ENCODE results near the gene KRT35.

DNA sequence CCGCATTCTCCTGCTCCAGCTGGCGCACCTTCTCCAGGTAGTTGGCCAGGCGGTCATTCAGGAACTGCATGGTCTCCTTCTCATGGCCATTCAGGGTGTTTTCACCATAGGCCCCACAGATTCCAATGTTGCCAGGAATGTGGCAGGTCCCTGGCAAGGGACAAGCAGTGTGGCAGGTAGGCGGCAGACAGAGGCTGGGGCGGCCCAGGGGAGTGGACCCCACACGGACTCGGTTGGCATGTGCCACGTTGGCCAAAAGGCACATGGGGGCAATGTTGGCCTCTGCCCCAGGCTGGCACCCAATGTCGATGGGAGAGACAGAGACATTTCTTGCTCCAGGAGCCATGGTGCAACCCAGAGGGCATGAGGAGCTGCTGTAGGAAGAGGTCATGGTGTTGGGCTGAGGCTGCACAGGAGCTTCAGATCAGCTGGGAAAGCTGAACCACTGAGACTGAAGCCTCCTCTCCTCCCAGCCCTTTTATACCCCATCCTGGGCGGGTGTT lies 40.4 kb downstream of the KRT35 start, which contains the start of gene KRT38:
- TF ChIP-seq, protein P1, sequence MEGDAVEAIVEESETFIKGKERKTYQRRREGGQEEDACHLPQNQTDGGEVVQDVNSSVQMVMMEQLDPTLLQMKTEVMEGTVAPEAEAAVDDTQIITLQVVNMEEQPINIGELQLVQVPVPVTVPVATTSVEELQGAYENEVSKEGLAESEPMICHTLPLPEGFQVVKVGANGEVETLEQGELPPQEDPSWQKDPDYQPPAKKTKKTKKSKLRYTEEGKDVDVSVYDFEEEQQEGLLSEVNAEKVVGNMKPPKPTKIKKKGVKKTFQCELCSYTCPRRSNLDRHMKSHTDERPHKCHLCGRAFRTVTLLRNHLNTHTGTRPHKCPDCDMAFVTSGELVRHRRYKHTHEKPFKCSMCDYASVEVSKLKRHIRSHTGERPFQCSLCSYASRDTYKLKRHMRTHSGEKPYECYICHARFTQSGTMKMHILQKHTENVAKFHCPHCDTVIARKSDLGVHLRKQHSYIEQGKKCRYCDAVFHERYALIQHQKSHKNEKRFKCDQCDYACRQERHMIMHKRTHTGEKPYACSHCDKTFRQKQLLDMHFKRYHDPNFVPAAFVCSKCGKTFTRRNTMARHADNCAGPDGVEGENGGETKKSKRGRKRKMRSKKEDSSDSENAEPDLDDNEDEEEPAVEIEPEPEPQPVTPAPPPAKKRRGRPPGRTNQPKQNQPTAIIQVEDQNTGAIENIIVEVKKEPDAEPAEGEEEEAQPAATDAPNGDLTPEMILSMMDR (IDR thresholded peaks at IDR 0.05) = no peak
- no peak for TF ChIP-seq POLR2A (IDR thresholded peaks at IDR 0.05)
